ENCODE data around the gene KIF14. TPM values are rescaled to one million over a fixed set of nuclear protein-coding genes. Genes with fewer than 3 reads are reported as not detected.
A peak's percentile ranks its signal among the peaks of the same experiment; 100 is the strongest.

Gene KIF14
- total and polyA plus RNA-seq, 2 of the 13 experiments (the other 11 are each of a cell fraction or from before 2014, with no cell fraction given) = 3.3 to 11.2 TPM

DNA sequence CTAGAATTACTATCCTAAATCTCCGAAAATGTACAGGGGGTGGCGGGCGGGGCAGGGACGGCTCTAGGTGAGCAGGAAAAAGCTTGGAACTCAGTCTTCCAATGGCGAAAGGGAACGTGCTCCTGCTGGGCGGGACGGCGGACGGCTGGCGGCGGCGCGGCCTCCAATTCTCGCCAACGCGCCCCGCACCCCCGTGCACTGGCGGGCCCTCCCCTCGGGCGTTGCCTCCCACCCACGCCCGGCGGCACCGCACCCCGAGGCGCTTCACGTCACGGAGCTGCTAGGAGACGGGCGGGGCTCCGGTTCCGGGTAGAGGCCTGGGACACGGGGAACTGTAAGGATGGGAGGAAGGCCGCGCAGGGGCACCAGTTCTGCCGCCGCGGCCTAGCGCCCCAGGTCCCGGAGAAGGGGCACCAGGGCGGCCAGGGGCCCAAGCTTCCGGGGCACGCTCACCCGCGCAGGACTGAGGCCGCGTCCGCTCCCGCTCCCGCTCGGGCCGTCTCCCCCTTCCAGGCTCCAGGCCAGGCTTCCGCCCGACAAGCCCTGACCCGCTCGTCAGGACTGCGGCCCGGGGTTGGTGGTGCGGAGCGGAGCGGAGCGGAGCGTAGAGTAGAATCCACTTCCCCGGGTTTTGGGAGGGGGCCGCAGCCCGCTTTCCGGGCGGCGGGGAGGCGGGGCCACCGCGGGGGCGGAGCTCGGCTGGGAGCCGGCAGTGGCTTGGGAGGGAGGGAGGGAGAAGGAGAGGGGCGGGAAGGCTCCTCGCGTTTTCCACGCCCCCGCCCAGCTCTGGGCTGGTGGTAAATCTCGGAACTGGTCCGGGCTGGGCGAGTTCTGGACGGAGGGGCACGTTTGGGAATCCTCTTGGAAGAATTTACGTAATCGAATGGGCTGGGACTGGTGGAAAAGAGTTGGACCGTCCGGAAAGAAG, 49.0 kb upstream of the KIF14 start, which contains the start of gene DDX59 (continued):
- TF ChIP-seq ZNF850 (CRISPR knock-in tag; conservative IDR thresholded peaks at IDR 0.05) (0 out of 2 replicates have a peak, but pooled peaks have one; percentile 47), ZNF883 (CRISPR knock-in tag; IDR thresholded peaks at IDR 0.05; ENCODE audit: not compliant biosample characterization) (peak; percentile 76), ZNF30 (CRISPR knock-in tag; IDR thresholded peaks at IDR 0.05) (0 out of 2 replicates have a peak, but pooled peaks have one; percentile 38), ZBTB21 (CRISPR knock-in tag; IDR thresholded peaks at IDR 0.05) (0 out of 2 replicates have a peak, but pooled peaks have one; percentile 35), MED13 (CRISPR knock-in tag; IDR thresholded peaks at IDR 0.05) (peak; percentile 26; the same call in 1 of the 2 replicates), ZBTB3 (CRISPR knock-in tag; IDR thresholded peaks at IDR 0.05; ENCODE audit: borderline replicate concordance, low read depth) (peak; percentile 48; the same call in 1 of the 2 replicates), FOSL1 (CRISPR knock-in tag; IDR thresholded peaks at IDR 0.05; ENCODE audit: borderline replicate concordance) (no peak), DNMT3B (CRISPR knock-in tag; conservative IDR thresholded peaks at IDR 0.05) (no peak), ZNF629 (CRISPR knock-in tag; conservative IDR thresholded peaks at IDR 0.05) (no peak; the same call in 1 of the 2 replicates), ZFAT (CRISPR knock-in tag; conservative IDR thresholded peaks at IDR 0.05) (0 out of 2 replicates have a peak, but pooled peaks have one; percentile 29), MEIS1 (CRISPR knock-in tag; IDR thresholded peaks at IDR 0.05; ENCODE audit: borderline replicate concordance) (peak; percentile 43; the same call in 1 of the 2 replicates), CBFB (CRISPR knock-in tag; IDR thresholded peaks at IDR 0.05) (peak; percentile 73), FOSL2 (CRISPR knock-in tag; IDR thresholded peaks at IDR 0.05) (no peak; the same call in none of the 2 replicates), MATR3 (CRISPR knock-in tag; IDR thresholded peaks at IDR 0.05) (no peak), ZNF234 (CRISPR knock-in tag; conservative IDR thresholded peaks at IDR 0.05) (0 out of 2 replicates have a peak, but pooled peaks have one; percentile 40), STAG1 (CRISPR knock-in tag; IDR thresholded peaks at IDR 0.05) (no peak; the same call in 1 of the 2 replicates), KLF15 (CRISPR knock-in tag; IDR thresholded peaks at IDR 0.05; ENCODE audit: borderline replicate concordance) (0 out of 2 replicates have a peak, but pooled peaks have one; percentile 52), SRY (CRISPR knock-in tag; IDR thresholded peaks at IDR 0.05) (peak; percentile 84), ZFP37 (CRISPR knock-in tag; IDR thresholded peaks at IDR 0.05; ENCODE audit: borderline replicate concordance) (no peak), MYNN (CRISPR knock-in tag; IDR thresholded peaks at IDR 0.05; ENCODE audit: low read depth) (no peak), ZNF709 (CRISPR knock-in tag; IDR thresholded peaks at IDR 0.05) (peak; percentile 74), AHR (CRISPR knock-in tag; IDR thresholded peaks at IDR 0.05) (peak; percentile 77; the same call in 1 of the 2 replicates), ZNF34 (CRISPR knock-in tag; IDR thresholded peaks at IDR 0.05; ENCODE audit: borderline replicate concordance) (0 out of 2 replicates have a peak, but pooled peaks have one; percentile 8)
- TF ChIP-seq, protein P1, sequence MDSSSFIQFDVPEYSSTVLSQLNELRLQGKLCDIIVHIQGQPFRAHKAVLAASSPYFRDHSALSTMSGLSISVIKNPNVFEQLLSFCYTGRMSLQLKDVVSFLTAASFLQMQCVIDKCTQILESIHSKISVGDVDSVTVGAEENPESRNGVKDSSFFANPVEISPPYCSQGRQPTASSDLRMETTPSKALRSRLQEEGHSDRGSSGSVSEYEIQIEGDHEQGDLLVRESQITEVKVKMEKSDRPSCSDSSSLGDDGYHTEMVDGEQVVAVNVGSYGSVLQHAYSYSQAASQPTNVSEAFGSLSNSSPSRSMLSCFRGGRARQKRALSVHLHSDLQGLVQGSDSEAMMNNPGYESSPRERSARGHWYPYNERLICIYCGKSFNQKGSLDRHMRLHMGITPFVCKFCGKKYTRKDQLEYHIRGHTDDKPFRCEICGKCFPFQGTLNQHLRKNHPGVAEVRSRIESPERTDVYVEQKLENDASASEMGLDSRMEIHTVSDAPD (CRISPR knock-in tag; IDR thresholded peaks at IDR 0.05) = peak; percentile 68
- TF ChIP-seq, protein P2, sequence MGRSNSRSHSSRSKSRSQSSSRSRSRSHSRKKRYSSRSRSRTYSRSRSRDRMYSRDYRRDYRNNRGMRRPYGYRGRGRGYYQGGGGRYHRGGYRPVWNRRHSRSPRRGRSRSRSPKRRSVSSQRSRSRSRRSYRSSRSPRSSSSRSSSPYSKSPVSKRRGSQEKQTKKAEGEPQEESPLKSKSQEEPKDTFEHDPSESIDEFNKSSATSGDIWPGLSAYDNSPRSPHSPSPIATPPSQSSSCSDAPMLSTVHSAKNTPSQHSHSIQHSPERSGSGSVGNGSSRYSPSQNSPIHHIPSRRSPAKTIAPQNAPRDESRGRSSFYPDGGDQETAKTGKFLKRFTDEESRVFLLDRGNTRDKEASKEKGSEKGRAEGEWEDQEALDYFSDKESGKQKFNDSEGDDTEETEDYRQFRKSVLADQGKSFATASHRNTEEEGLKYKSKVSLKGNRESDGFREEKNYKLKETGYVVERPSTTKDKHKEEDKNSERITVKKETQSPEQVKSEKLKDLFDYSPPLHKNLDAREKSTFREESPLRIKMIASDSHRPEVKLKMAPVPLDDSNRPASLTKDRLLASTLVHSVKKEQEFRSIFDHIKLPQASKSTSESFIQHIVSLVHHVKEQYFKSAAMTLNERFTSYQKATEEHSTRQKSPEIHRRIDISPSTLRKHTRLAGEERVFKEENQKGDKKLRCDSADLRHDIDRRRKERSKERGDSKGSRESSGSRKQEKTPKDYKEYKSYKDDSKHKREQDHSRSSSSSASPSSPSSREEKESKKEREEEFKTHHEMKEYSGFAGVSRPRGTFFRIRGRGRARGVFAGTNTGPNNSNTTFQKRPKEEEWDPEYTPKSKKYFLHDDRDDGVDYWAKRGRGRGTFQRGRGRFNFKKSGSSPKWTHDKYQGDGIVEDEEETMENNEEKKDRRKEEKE (IDR thresholded peaks at IDR 0.05) = no peak
